HG03103 (cell line): ENCODE measurements around the gene PRSS57.
"Not testable (repeated sequence)": the region's sequence is repeated elsewhere in the genome, so short reads cannot be mapped to it uniquely, and the experiment has no call there.

Source experiments
- ATAC-seq: cut with Tn5 transposase; IDR thresholded peaks from one replicate; pipeline ENCODE4 v1.9.1; 2021; ENCODE audit warnings: low read depth; ENCODE audit not compliant: unreplicated experiment

Gene PRSS57

GRCh38 chr19:676007-676338 lies 19.3 kb downstream of the PRSS57 start:
- no peak for ATAC-seq

DNA sequence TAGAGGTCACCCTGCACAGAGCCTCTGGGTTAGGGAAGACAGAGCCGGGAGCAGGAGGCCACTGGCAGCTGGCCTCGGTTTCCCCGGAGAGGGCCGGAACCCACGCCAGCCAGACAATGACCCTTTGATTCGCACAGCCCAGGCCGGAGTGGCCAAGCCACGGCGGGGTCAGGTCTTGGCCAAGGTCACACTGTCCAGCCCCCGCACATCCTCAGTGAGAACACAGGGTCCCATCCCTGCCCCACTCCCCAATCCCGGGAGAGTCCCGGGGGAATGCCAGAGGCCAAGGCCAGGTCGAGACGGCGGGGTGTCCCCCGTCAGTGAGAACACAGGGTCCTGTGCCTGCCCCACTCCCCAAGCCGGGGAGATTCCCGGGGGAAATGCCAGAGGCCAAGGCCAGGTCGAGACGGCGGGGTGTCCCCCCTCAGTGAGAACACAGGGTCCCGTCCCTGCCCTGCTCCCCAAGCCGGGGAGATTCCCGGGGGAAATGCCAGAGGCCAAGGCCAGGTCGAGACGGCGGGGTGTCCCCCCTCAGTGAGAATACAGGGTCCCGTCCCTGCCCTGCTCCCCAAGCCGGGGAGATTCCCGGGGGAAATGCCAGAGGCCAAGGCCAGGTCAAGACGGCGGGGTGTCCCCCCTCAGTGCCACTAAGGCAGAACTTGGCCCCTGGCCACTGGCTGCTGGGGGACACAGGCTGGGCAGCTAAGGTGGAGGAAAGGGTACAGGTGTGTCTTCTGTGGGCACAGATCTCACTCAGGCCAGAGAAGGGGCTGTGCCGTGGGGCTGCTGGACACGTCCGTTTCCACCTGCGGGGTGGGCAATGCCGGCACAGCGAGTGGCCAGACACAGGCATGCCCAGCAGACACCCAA lies 20.7 kb downstream of the PRSS57 start:
- ATAC-seq: no peak

DNA sequence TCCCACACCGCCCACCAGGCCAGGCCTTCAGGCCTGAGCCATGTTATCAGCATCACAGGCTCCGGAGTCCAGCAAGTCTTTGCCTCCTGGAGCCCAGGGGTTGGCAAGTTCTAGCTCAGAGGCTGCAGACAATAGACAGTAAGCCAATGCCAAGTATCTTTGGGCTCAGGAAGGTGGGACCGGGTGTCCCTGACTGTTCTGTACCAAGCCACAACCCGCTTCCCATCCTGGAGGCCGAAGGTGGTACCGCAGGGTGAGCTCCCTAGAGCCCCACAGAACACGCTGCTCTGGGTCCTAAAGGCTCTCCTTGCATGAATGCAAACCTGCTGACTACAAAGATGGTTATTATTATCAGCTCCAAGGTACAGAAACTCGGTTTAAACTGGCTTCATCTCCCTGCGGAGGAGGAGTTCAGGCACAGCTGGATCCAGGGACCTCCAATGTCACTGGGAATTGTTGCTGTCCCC lies 24.6 kb downstream of the PRSS57 start:
- ATAC-seq: no peak

DNA sequence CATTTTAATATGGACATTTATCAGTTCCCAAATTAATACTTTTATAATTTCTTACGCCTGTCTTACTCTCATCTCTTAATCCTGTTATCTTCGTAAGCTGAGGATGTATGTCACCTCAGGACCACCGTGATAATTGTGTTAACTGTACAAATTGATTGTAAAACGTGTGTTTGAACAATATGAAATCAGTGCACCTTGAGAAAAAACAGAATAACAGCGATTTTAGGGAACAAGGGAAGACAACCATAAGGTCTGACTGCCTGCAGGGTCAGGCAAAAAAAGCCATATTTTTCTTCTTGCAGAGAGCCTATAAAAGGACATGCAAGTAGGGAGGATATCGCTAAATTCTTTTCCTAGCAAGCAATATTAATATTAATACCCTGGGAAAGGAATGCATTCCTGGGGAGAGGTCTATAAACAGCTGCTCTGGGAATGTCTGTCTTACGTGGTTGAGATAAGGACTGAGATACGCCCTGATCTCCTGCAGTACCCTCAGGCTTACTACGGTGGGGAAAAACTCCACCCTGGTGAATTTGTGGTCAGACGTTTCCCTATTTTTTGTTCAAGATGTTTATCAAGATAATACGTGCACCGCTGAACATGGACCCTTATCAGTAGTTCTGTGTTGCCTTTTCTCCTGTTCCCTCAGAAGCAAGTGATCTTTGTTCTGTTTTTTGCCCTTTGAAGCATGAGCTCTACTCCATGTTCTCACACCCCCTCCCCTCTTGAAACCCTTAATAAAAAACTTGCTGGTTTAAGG lies 26.4 kb downstream of the PRSS57 start:
- not testable (repeated sequence) for ATAC-seq

DNA sequence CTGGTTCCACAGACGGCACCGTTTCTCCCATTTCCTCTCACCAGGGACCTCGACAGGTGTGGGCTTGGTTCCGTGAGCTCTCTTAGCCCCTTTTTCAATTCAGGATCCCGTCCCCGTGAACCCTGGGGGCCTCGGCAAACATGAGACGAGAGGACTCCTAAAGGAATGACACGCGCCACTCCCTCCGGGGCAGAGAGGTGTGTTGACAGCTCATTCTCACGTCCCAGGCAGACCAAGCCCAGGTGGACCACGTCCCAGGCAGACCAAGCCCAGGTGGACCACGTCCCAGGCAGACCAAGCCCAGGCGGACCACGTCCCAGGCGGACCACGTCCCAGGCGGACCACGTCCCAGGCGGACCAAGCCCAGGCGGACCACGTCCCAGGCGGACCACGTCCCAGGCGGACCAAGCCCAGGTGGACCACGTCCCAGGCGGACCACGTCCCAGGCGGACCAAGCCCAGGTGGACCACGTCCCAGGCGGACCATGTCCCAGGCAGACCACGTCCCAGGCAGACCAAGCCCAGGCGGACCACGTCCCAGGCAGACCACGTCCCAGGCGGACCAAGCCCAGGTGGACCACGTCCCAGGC lies 28.2 kb downstream of the PRSS57 start:
- not testable (repeated sequence) for ATAC-seq

- no peak for ATAC-seq
Observed at GRCh38 chr19:664913-665443, 30.3 kb downstream of the PRSS57 start.

- ATAC-seq: no peak
Observed at GRCh38 chr19:663682-664117, 31.6 kb downstream of the PRSS57 start.

GRCh38 chr19:662962-663681 lies 32.1 kb downstream of the PRSS57 start, which contains the start of gene RNF126:
RNF126 (minus strand) TSS chr19:663214; CDS start chr19:663121, 93 bp downstream.
- peak; percentile 50 for ATAC-seq

DNA sequence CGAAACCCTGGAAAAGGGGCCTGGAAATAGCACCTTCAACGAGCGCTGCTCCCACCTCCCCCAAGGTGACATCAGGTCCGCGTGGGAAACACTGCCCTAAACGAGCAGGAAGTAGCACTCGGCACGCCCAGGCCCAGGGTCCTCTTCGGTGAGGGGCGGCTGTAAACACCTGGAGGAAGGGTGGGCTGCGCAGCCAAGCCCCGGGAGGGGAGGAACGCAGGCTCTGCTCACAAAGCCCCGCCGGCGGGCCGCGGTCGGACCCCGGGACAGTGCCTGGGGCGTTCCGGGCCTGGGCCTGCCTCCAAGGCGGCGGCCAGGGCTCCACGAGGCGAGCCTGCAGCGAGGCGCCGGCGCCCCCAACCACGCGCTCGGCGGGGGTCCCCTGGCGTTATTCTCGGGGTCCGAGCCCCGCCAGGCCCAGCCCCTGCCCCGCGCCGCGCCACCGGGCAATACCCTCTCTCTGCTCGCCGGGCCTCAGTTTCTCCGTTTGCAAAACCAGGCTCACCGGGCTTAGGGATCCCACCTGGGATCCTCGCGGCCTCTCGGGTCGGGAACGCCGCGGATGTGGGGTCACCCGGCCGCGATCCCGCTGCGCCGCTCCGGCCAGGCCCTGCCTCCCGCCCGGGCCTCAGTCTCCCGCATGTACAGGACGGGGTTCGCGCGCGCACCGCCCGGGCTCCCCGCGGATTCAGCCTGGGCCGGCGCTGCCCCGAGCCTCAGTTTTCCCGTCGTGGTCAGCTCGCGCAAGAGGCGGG lies 32.9 kb downstream of the PRSS57 start:
- no peak for ATAC-seq

- no peak for ATAC-seq
Observed at GRCh38 chr19:661427-662196, 33.6 kb downstream of the PRSS57 start.

DNA sequence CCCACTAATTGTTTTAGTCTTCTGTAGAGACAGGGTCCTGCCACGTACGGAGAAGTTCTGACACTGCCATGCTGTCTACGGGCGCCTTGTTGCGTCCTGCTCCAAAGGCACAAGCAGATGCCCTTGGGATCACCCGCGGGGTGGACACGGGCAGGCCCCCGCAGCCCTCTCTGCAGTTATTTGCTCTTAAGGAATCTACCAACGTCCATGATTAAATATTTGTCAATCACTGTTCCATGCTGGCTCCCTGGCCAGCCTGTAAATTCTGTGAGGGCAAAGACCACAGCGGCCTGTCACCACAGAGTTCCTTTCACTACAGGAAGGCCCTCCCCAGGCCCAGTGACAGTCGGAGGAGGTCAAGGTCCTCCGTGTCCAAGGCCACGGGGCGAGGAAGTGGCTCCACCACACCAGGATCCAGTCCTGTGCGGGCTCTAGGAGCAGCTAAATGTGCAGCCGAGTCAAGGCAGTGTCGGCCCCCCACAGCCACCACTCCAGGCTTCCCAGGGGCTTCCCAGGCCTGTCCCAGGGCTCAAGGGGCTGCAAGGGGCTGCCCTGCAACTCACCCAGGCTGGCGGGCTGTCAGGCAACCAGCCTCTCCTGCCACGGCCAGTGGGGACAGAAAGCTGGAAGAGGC lies 34.3 kb downstream of the PRSS57 start:
- ATAC-seq: no peak

DNA sequence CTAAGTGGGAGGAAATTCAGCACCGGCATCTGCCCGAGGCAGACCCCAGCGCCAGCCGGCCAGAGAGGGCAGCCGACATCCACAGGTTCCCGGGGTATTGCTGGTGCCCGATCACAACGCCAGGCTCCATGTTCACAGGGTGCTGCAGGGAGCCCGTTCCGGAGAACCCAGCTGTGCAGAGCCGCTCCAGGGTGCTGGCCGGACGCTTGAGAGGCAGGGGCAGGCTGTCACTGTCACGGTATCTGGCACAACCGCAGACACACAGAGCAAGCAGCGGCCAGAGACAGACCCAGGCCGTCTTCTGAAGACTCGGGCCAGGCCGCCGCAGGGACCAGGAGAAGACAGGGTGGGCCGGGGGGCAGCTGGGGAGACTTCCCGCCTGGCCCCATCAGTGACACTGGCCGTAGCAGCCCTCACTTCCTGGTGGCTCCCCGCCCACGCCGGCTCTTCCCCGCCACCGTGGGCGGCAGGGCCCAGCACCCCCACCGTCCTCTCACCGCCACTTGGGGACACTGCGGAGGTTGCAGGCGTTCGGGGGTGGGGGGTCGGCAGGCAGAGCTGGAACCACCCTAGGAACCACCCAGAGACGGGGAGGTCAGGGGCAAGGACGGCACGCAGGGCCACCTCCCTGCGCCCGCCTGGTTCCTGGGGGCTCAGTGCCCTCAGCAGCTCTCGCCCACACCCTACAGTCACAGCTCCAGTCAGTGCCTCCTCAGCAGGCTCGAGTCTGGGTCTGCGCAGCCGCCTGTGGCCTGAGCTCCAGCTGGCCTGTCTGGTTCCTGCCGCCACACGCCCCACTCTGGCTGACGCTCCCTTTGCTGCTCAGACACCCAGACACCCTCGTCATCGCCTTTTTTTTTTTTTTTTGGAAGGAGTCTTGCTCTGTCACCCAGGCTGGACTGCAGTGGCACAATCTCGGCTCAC lies 36.1 kb downstream of the PRSS57 start:
- ATAC-seq: no peak

- no peak for ATAC-seq
Observed at GRCh38 chr19:658059-658839, 37.0 kb downstream of the PRSS57 start.

- ATAC-seq: no peak
Observed at GRCh38 chr19:657611-658010, 37.6 kb downstream of the PRSS57 start.

DNA sequence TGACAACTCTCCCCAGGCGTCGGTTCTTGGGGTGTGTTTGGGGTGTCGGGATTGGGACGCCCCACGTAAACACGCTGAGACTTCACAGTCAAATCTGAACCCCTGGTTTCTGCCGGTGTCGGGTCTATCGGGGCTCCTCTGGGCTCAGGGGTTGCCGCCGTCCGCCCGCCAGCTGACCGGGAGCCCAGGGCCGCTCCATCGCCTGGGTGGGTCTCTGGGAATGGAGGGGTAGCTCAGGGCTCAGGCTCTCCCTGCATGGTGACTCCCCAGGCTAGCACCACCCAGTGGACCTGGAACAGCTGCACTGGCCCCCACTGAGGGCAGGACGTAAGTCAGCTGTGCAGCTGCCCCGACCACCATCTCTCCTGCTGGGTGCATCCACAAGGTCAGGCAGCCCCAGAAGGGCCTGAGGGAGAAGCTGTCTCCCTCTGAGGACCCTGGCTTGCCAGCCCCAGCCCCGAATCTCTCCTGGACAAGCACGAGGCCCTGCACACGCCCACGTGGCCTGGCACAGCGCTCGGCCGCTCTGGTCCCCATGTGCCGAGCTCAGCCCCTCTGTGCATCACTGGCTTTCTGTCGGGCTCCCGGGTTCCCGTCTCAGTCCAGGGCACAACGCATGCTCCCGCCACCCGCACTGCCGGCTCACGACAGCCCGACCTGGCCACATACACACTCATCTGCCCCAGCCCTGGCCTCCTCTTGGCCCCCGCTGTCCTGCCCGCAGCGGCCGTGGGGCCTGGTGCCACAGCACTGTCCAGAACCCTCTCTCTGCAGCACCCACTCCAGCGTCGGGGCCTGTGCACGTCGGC lies 38.3 kb downstream of the PRSS57 start:
- no peak for ATAC-seq

- ATAC-seq: no peak
Observed at GRCh38 chr19:655691-656090, 39.6 kb downstream of the PRSS57 start.
